ENCODE results near the gene LARGE1.

LARGE1 gene

DNA sequence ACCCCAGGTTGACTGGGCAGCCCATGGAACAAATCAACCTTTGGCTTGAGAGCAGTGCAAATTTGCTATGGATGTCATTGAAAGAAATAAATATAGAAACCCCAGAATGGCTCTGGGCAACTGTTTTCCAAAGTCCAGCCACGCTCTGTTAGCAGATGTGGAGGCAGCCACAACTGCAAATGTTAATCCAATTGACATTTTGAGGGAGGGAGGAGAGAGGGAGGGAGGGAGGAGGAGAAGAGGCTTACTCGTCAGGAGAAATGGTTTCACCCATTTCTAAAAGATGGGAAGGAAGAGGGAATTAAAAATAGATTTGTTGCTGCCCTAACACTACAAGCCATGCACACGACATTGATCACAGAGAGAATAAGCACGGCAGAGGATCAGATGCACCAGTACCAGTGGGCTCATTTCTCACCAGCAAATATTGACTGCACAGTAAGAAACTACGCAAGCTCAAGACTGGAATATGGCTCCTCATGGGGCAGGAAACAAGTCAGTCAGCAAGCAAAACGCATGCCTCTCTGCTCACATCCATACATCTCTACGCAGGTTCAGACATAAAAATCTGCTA, 229.1 kb downstream of the LARGE1 start:
- Histone ChIP-seq H3K79me2 (ENCODE audit: insufficient read depth, low read length) (no peaks in the 10 kb centered on the region), H3K27ac (ENCODE audit: low read length) (no peak overlapping the region), H3K9ac (ENCODE audit: low read depth, low read length) (no peak overlapping the region), H4K20me1 (ENCODE audit: insufficient read depth, low read length) (no peaks in the 10 kb centered on the region), H3K9me3 (ENCODE audit: insufficient read depth, low read length, severe bottlenecking) (no peaks in the 10 kb centered on the region), H3K4me3 (ENCODE audit: low read depth in 1 of 2, low read length in 2 of 2) (no peak overlapping the region), H3K4me1 (ENCODE audit: insufficient read depth, low read length) (no peaks in the 10 kb centered on the region), H3K4me2 (ENCODE audit: insufficient read depth, low read length) (no peak overlapping the region), H3K36me3 (ENCODE audit: insufficient read depth, low read length) (no peaks in the 10 kb centered on the region), H3K27me3 (ENCODE audit: insufficient read depth, low read length, poor library complexity) (no peaks in the 10 kb centered on the region), H2AFZ (ENCODE audit: low read depth, low read length) (no peak overlapping the region)
- ATAC-seq (ENCODE audit: insufficient read depth, low read depth) (no peak), DNase-seq (no peak)
- TF ChIP-seq, protein P1, sequence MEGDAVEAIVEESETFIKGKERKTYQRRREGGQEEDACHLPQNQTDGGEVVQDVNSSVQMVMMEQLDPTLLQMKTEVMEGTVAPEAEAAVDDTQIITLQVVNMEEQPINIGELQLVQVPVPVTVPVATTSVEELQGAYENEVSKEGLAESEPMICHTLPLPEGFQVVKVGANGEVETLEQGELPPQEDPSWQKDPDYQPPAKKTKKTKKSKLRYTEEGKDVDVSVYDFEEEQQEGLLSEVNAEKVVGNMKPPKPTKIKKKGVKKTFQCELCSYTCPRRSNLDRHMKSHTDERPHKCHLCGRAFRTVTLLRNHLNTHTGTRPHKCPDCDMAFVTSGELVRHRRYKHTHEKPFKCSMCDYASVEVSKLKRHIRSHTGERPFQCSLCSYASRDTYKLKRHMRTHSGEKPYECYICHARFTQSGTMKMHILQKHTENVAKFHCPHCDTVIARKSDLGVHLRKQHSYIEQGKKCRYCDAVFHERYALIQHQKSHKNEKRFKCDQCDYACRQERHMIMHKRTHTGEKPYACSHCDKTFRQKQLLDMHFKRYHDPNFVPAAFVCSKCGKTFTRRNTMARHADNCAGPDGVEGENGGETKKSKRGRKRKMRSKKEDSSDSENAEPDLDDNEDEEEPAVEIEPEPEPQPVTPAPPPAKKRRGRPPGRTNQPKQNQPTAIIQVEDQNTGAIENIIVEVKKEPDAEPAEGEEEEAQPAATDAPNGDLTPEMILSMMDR (IDR thresholded peaks at IDR 0.05; ENCODE audit: borderline replicate concordance, extremely low read depth, low read length, poor library complexity, severe bottlenecking) = no peak
- no peak for TF ChIP-seq EZH2 (IDR thresholded peaks at IDR 0.05; ENCODE audit: borderline replicate concordance, low read depth, low read length, severe bottlenecking)

DNA sequence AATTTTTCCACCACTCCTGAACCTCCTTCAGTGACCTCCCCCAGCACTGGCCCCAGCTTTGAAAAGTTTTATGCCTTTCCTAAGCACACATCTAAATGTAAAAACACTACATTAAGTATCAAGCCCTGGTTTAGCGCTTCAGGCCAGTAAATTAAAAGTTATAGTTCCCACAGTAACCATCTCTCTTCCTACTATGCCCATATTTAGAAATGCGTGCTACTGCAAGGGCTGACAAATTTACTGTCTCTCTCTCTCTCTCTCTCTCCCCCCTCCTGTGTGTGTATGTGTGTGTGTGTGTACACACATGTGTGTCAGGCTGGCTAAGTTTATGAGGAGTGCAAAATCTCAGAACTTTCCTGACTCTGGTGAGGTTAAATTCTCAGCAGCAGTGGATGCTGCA, 231.4 kb downstream of the LARGE1 start:
- Histone ChIP-seq H3K4me3 (ENCODE audit: low read depth in 1 of 2, low read length in 2 of 2) (no peak overlapping the region), H4K20me1 (ENCODE audit: insufficient read depth, low read length) (no peaks in the 10 kb centered on the region), H3K27ac (ENCODE audit: low read length) (no peak overlapping the region), H3K4me2 (ENCODE audit: insufficient read depth, low read length) (no peak overlapping the region), H2AFZ (ENCODE audit: low read depth, low read length) (no peak overlapping the region), H3K79me2 (ENCODE audit: insufficient read depth, low read length) (no peaks in the 10 kb centered on the region), H3K9me3 (ENCODE audit: insufficient read depth, low read length, severe bottlenecking) (peaks cover 2% of the 10 kb centered on the region), H3K27me3 (ENCODE audit: insufficient read depth, low read length, poor library complexity) (no peaks in the 10 kb centered on the region), H3K9ac (ENCODE audit: low read depth, low read length) (no peak overlapping the region), H3K4me1 (ENCODE audit: insufficient read depth, low read length) (no peaks in the 10 kb centered on the region), H3K36me3 (ENCODE audit: insufficient read depth, low read length) (no peaks in the 10 kb centered on the region)
- TF ChIP-seq EZH2 (IDR thresholded peaks at IDR 0.05; ENCODE audit: borderline replicate concordance, low read depth, low read length, severe bottlenecking) = no peak
- TF ChIP-seq, protein P1 (IDR thresholded peaks at IDR 0.05; ENCODE audit: borderline replicate concordance, extremely low read depth, low read length, poor library complexity, severe bottlenecking) = no peak
- no peak for ATAC-seq (ENCODE audit: insufficient read depth, low read depth)
- DNase-seq = no peak

DNA sequence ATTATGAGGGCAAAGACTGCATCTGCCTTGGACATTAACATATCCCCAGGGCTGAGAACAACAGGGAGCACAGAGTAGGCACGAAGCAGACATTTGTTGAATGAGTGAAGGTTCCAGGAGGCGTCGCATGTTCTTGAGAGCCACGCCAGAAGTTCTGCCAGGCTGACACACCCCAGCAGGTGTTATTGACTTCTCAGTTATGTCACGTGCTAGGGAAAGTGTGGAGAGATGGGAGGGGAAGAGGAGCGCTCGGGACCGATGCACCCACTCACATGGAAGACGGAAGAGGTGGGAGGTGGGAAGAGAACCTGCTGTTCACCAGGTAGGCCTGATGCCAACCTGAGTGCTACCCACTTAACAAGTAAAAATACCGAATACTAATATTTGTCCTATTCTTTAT, 232.8 kb downstream of the LARGE1 start:
- no peak for DNase-seq
- Histone ChIP-seq H2AFZ (ENCODE audit: low read depth, low read length) (no peak overlapping the region), H3K4me1 (ENCODE audit: insufficient read depth, low read length) (no peaks in the 10 kb centered on the region), H4K20me1 (ENCODE audit: insufficient read depth, low read length) (no peaks in the 10 kb centered on the region), H3K4me3 (ENCODE audit: low read depth in 1 of 2, low read length in 2 of 2) (no peak overlapping the region), H3K27me3 (ENCODE audit: insufficient read depth, low read length, poor library complexity) (no peaks in the 10 kb centered on the region), H3K9me3 (ENCODE audit: insufficient read depth, low read length, severe bottlenecking) (peaks cover 2% of the 10 kb centered on the region), H3K9ac (ENCODE audit: low read depth, low read length) (no peak overlapping the region), H3K36me3 (ENCODE audit: insufficient read depth, low read length) (no peaks in the 10 kb centered on the region), H3K27ac (ENCODE audit: low read length) (no peak overlapping the region), H3K4me2 (ENCODE audit: insufficient read depth, low read length) (no peak overlapping the region), H3K79me2 (ENCODE audit: insufficient read depth, low read length) (no peaks in the 10 kb centered on the region)
- no peak for ATAC-seq (ENCODE audit: insufficient read depth, low read depth)
- TF ChIP-seq, protein P1 (IDR thresholded peaks at IDR 0.05; ENCODE audit: borderline replicate concordance, extremely low read depth, low read length, poor library complexity, severe bottlenecking) = no peak
- TF ChIP-seq EZH2 (IDR thresholded peaks at IDR 0.05; ENCODE audit: borderline replicate concordance, low read depth, low read length, severe bottlenecking) = no peak

DNA sequence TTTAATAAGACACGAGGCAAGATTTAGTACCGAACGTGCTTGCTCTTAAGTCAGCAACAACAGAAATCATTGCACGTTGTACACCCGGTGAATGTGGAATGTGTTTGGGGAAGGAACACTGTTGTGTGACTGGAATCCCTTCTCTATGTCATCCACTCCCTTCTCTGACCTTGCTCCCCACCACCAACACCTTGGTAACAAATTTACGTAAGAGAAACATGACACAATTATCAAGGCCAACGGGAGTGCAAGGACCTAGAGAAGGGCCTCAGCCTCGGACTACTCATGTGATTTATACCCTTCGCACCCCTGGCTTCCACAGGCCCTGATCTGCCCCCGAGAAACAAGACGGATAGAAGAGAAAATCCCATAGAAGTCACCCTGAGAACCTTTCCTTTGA, 236.2 kb downstream of the LARGE1 start:
- no peak overlapping the region for H3K9ac ChIP-seq (ENCODE audit: low read depth, low read length)
- H3K27me3 ChIP-seq (ENCODE audit: insufficient read depth, low read length, poor library complexity) = no peaks in the 10 kb centered on the region
- DNase-seq = no peak
- no peak for ATAC-seq (ENCODE audit: insufficient read depth, low read depth)
- H3K36me3 ChIP-seq (ENCODE audit: insufficient read depth, low read length) = no peaks in the 10 kb centered on the region
- TF ChIP-seq, protein P1 (IDR thresholded peaks at IDR 0.05; ENCODE audit: borderline replicate concordance, extremely low read depth, low read length, poor library complexity, severe bottlenecking) = no peak
- TF ChIP-seq EZH2 (IDR thresholded peaks at IDR 0.05; ENCODE audit: borderline replicate concordance, low read depth, low read length, severe bottlenecking) = no peak
- no peak overlapping the region for H3K4me2 ChIP-seq (ENCODE audit: insufficient read depth, low read length)
- H3K27ac ChIP-seq (ENCODE audit: low read length) = no peak overlapping the region
- H3K4me1 ChIP-seq (ENCODE audit: insufficient read depth, low read length) = no peaks in the 10 kb centered on the region
- H3K9me3 ChIP-seq (ENCODE audit: insufficient read depth, low read length, severe bottlenecking) = peaks cover 2% of the 10 kb centered on the region
- H3K79me2 ChIP-seq (ENCODE audit: insufficient read depth, low read length) = no peaks in the 10 kb centered on the region
- no peak overlapping the region for H2AFZ ChIP-seq (ENCODE audit: low read depth, low read length)
- H3K4me3 ChIP-seq (ENCODE audit: low read depth in 1 of 2, low read length in 2 of 2) = no peak overlapping the region
- no peaks in the 10 kb centered on the region for H4K20me1 ChIP-seq (ENCODE audit: insufficient read depth, low read length)

All from DND-41 (cell line).